ENCODE results near the gene HGF. TPM values are rescaled to one million over a fixed set of nuclear protein-coding genes. Genes with fewer than 3 reads are reported as not detected.

Gene HGF
- total and polyA plus RNA-seq, 2 of the 13 experiments (the other 11 are each of a cell fraction or from before 2014, with no cell fraction given): not detected

GRCh38 chr7:81780914-81781693 lies 11.3 kb upstream of the HGF start:
- ATAC-seq: no peak
- in situ Hi-C loops (cut with HindIII; ENCODE audit: extremely low pct_ligation_motif_present, low pct_unique_long_range_greater_than_20kb) (no loop called here), intact Hi-C loops (cut with micrococcal nuclease; ENCODE audit: unreplicated experiment) (no loop called here)
- POLR2A ChIA-PET: no interaction called here
- TF ChIP-seq FOXM1 (CRISPR knock-in tag; IDR thresholded peaks at IDR 0.05) (no peak), NFYB (CRISPR knock-in tag; IDR thresholded peaks at IDR 0.05) (no peak), MAFF (IDR thresholded peaks at IDR 0.05; ENCODE audit: low read depth, low read length) (0 out of 2 replicates have a peak, but pooled peaks have one; percentile 48), MAFK (conservative IDR thresholded peaks at IDR 0.05 in 1 of 2, IDR thresholded peaks at IDR 0.05 in 1 of 2; ENCODE audit: low read length in 2 of 2) (peak in 1 of 2 experiments; percentile 47; a peak in 2 of 4 replicates)
- DNase-seq (ENCODE audit: low spot score): no peak
- no peak overlapping the region for H3K27ac ChIP-seq (ENCODE audit: extremely low read length, insufficient read depth, low read length)
- no TSS peak for BruUV-seq (replicated peaks)
- H2AFZ ChIP-seq (ENCODE audit: low read length): no peak overlapping the region
- CTCF ChIA-PET (ENCODE audit: low intra/inter-chr PET ratio, low total read pairs): no interaction called here
- H4K20me1 ChIP-seq (ENCODE audit: insufficient read depth, low read length): no peaks in the 10 kb centered on the region
- no peaks in the 10 kb centered on the region for H3K9me3 ChIP-seq (ENCODE audit: low read length)
- no peaks in the 10 kb centered on the region for H3K27me3 ChIP-seq (ENCODE audit: control insufficient read depth in 1 of 2, insufficient read depth in 2 of 2, low read length in 2 of 2)
- FAIRE-seq: no peak
- no peaks in the 10 kb centered on the region for H3K36me3 ChIP-seq (replicated peaks in 1 of 2; ENCODE audit: control insufficient read depth in 1 of 2, insufficient read depth in 2 of 2, low read length in 2 of 2)
- H3K4me1 ChIP-seq (ENCODE audit: insufficient read depth, low read length): no peaks in the 10 kb centered on the region
- H3K4me3 ChIP-seq (replicated peaks in 1 of 3; ENCODE audit: insufficient read depth in 1 of 3, low read depth in 2 of 3, low read length in 3 of 3): no peak overlapping the region
- no peak overlapping the region for H3K9ac ChIP-seq (ENCODE audit: insufficient read depth, low read depth, low read length)
- no peak overlapping the region for H3K4me2 ChIP-seq (ENCODE audit: low read depth, low read length)
- 20% methylated on average over 2 of the region's 2 CpGs for WGBS (ENCODE audit: low lambda C conversion rate)
- no peaks in the 10 kb centered on the region for H3K79me2 ChIP-seq (ENCODE audit: insufficient read depth, low read length)

- Histone ChIP-seq H3K27ac (ENCODE audit: extremely low read length, insufficient read depth, low read length) (no peak overlapping the region), H3K9me3 (ENCODE audit: low read length) (no peaks in the 10 kb centered on the region), H3K4me1 (ENCODE audit: insufficient read depth, low read length) (no peaks in the 10 kb centered on the region), H3K79me2 (ENCODE audit: insufficient read depth, low read length) (no peaks in the 10 kb centered on the region), H3K4me2 (ENCODE audit: low read depth, low read length) (no peak overlapping the region), H3K4me3 (replicated peaks in 1 of 3; ENCODE audit: insufficient read depth in 1 of 3, low read depth in 2 of 3, low read length in 3 of 3) (no peak overlapping the region), H3K27me3 (ENCODE audit: control insufficient read depth in 1 of 2, insufficient read depth in 2 of 2, low read length in 2 of 2) (no peaks in the 10 kb centered on the region), H4K20me1 (ENCODE audit: insufficient read depth, low read length) (no peaks in the 10 kb centered on the region), H3K36me3 (replicated peaks in 1 of 2; ENCODE audit: control insufficient read depth in 1 of 2, insufficient read depth in 2 of 2, low read length in 2 of 2) (no peaks in the 10 kb centered on the region), H2AFZ (ENCODE audit: low read length) (no peak overlapping the region), H3K9ac (ENCODE audit: insufficient read depth, low read depth, low read length) (no peak overlapping the region)
- no peak for FAIRE-seq
- ATAC-seq: no peak
- ChIA-PET POLR2A (no interaction called here), CTCF (ENCODE audit: low intra/inter-chr PET ratio, low total read pairs) (no interaction called here)
- WGBS (ENCODE audit: low lambda C conversion rate): 5% methylated on average over 4 of the region's 4 CpGs
- DNase-seq (ENCODE audit: low spot score): no peak
- intact Hi-C loops (cut with micrococcal nuclease; ENCODE audit: unreplicated experiment): no loop called here
- in situ Hi-C loops (cut with HindIII; ENCODE audit: extremely low pct_ligation_motif_present, low pct_unique_long_range_greater_than_20kb): no loop called here
- no TSS peak for BruUV-seq (replicated peaks)
- TF ChIP-seq FOXC1 (CRISPR knock-in tag; IDR thresholded peaks at IDR 0.05; ENCODE audit: borderline replicate concordance): no peak
- no peak for TF ChIP-seq ZNF296 (CRISPR knock-in tag; conservative IDR thresholded peaks at IDR 0.05)
- TF ChIP-seq FOXA3 (CRISPR knock-in tag; IDR thresholded peaks at IDR 0.05): no peak
- no peak for TF ChIP-seq NFE2L1 (CRISPR knock-in tag; IDR thresholded peaks at IDR 0.05; ENCODE audit: borderline replicate concordance)
- no peak for TF ChIP-seq ZNF790 (CRISPR knock-in tag; IDR thresholded peaks at IDR 0.05; ENCODE audit: borderline replicate concordance)
- no peak for TF ChIP-seq MXD4 (CRISPR knock-in tag; IDR thresholded peaks at IDR 0.05)
- no peak for TF ChIP-seq ZFP1 (CRISPR knock-in tag; IDR thresholded peaks at IDR 0.05)
- no peak for TF ChIP-seq HHEX (CRISPR knock-in tag; IDR thresholded peaks at IDR 0.05)
- TF ChIP-seq EZH2 (conservative IDR thresholded peaks at IDR 0.05; ENCODE audit: low read depth, low read length): no peak
- TF ChIP-seq ATF4 (CRISPR knock-in tag; IDR thresholded peaks at IDR 0.05): no peak
- no peak for TF ChIP-seq SKIL (CRISPR knock-in tag; IDR thresholded peaks at IDR 0.05; ENCODE audit: borderline replicate concordance)
Observed at GRCh38 chr7:81779706-81780105, 9.9 kb upstream of the HGF start.

Measured in HepG2 (cell line).